HepG2 (cell line): ENCODE measurements around the gene RABEP2. TPM values are rescaled to one million over a fixed set of nuclear protein-coding genes. Genes with fewer than 3 reads are reported as not detected.
A peak's percentile ranks its signal among the peaks of the same experiment; 100 is the strongest.

Source experiments
- DMAP1 ChIP-seq: IDR thresholded peaks from 2 replicates; pipeline ENCODE4 v1.6.1; 2016
- HES4 ChIP-seq: sonication (generic); formaldehyde crosslinking; IDR thresholded peaks from 2 replicates; pipeline ENCODE4 v1.9.0; 2021; ENCODE audit warnings: mild to moderate bottlenecking, missing genetic modification reagents, borderline replicate concordance
- ISX ChIP-seq: sonication (generic); formaldehyde crosslinking; conservative IDR thresholded peaks from 2 replicates; pipeline ENCODE4 v1.5.0; 2020; ENCODE audit warnings: missing genetic modification reagents
- MED8 ChIP-seq: sonication (generic); formaldehyde crosslinking; IDR thresholded peaks from 2 replicates; pipeline ENCODE4 v1.8.1; 2023; ENCODE audit warnings: mild to moderate bottlenecking, missing genetic modification reagents; ENCODE audit not compliant: insufficient replicate concordance
- NR1H2 ChIP-seq: sonication (generic); formaldehyde crosslinking; IDR thresholded peaks from 2 replicates; pipeline ENCODE4 v1.8.1; 2022; ENCODE audit warnings: low read depth, missing genetic modification reagents, borderline replicate concordance
- PAWR ChIP-seq: sonication (generic); formaldehyde crosslinking; IDR thresholded peaks from 2 replicates; pipeline ENCODE4 v1.4.0; 2020; ENCODE audit warnings: missing genetic modification reagents, mild to moderate bottlenecking, borderline replicate concordance
- RBAK ChIP-seq: sonication (generic); formaldehyde crosslinking; IDR thresholded peaks from 2 replicates; pipeline ENCODE4 v1.5.1; 2020; ENCODE audit warnings: mild to moderate bottlenecking, missing genetic modification reagents
- TCF7 ChIP-seq: sonication (generic); IDR thresholded peaks from 2 replicates; pipeline ENCODE4 v1.6.1; 2016; ENCODE audit warnings: antibody characterized with exemption, low read depth
- WIZ ChIP-seq: sonication (generic); formaldehyde crosslinking; IDR thresholded peaks from 2 replicates; pipeline ENCODE4 v1.5.1; 2020; ENCODE audit warnings: mild to moderate bottlenecking, missing genetic modification reagents
- ZNF224 ChIP-seq: sonication (generic); formaldehyde crosslinking; IDR thresholded peaks from 2 replicates; pipeline ENCODE4 v1.5.0; 2020; ENCODE audit warnings: mild to moderate bottlenecking, missing genetic modification reagents
- ZNF337 ChIP-seq: sonication (generic); formaldehyde crosslinking; IDR thresholded peaks from 2 replicates; pipeline ENCODE4 v1.5.1; 2020; ENCODE audit warnings: missing genetic modification reagents, low read depth, mild to moderate bottlenecking, borderline replicate concordance
- ZNF646 ChIP-seq: sonication (generic); formaldehyde crosslinking; IDR thresholded peaks from 2 replicates; pipeline ENCODE4 v1.9.0; 2021; ENCODE audit warnings: mild to moderate bottlenecking, missing genetic modification reagents
- polyA plus RNA-seq, 8 experiments: library from polyadenylated mRNA; depleted of rRNA in 3 of 8; stranded (reverse) in 7 of 8; unstranded in 1 of 8; fragments of >200 nt; fragmentation: Illumina TruSeq in 4 of 8; extraction: Trizol in 4 of 8; gene quantifications; 2 replicates each; pipeline versions ENCODE4 v1.2.1 to v1.2.3, GENCODE V29; 2011 to 2016; ENCODE audit warnings: low read depth in 4 of 8, missing spikeins in 1 of 8, mixed read lengths in 1 of 8; ENCODE audit not compliant: insufficient read depth in 1 of 8
- total RNA-seq, 5 experiments: library from RNA; depleted of rRNA; stranded (reverse); fragments of >200 nt; fragmentation: Illumina TruSeq; extraction: Trizol; gene quantifications; 2 replicates each; pipeline ENCODE4 v1.2.3, GENCODE V29; 2016; ENCODE audit warnings: low read depth in 1 of 5
- TF ChIP-seq, protein P1 (sequence below): sonication (generic); formaldehyde crosslinking; IDR thresholded peaks from 2 replicates; pipeline ENCODE4 v1.9.0; 2021; ENCODE audit warnings: missing genetic modification reagents, borderline replicate concordance
- TF ChIP-seq, protein P2 (sequence below): sonication (generic); formaldehyde crosslinking; IDR thresholded peaks from 2 replicates; pipeline ENCODE4 v1.9.0; 2022; ENCODE audit warnings: missing genetic modification reagents, mild to moderate bottlenecking, borderline replicate concordance
- TF ChIP-seq, protein P3 (sequence below): IDR thresholded peaks from 2 replicates; pipeline ENCODE4 v1.6.1; 2012; ENCODE audit warnings: low read length, improper control_type of control experiment

RABEP2 gene
- total and polyA plus RNA-seq, 2 of the 13 experiments (the other 11 are each of a cell fraction or from before 2014, with no cell fraction given) = 10.8 to 18.4 TPM

DNA sequence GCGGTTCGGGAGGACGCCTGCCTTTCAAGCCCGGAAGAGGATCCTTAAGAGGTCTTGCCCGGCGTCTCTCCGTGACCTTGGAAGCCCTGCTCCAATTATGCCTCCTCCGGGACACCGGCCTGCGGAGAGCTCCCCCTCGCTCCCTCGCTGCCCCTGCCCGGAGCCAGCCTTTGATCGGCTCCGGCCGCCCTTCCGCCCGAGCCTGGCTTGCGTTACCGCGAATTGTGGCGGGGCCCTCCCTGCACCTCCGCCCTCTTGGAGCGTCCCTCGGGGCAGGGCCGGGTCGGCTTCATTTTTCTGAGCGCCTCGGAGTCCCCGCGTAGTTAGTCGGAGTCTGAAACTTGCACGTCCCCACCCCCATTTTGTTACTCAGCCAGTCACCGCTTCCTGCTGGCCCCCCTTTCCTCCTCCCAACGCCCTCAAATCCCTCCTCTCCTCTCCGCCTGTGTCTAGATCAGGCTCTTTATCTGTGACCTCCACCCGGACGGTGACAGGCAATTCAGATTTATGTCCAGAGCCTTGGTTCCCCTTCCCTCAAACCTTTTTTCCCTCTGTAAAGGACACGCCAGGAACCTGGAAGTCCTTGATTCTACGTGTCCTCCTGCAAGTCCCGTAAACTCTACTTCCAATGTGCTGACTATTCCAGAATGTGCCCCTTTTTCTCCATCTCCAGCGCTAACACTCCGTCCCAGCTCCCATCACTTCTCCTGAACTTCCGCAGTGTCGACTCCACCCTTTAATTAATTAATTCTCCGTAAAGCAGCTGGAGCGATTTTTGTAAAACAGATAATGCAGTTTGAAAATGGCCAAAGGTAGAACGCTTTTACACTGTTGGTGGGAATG is 569 bp upstream of the RABEP2 start (continued):
- TF ChIP-seq, protein P1, sequence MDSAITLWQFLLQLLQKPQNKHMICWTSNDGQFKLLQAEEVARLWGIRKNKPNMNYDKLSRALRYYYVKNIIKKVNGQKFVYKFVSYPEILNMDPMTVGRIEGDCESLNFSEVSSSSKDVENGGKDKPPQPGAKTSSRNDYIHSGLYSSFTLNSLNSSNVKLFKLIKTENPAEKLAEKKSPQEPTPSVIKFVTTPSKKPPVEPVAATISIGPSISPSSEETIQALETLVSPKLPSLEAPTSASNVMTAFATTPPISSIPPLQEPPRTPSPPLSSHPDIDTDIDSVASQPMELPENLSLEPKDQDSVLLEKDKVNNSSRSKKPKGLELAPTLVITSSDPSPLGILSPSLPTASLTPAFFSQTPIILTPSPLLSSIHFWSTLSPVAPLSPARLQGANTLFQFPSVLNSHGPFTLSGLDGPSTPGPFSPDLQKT = no peak
- TF ChIP-seq WIZ (CRISPR knock-in tag) (no peak), PAWR (CRISPR knock-in tag) (no peak), ZNF224 (no peak), RBAK (CRISPR knock-in tag) (no peak), ZNF337 (CRISPR knock-in tag) (peak; percentile 29; the same call in 1 of the 2 replicates), HES4 (CRISPR knock-in tag) (no peak), ISX (CRISPR knock-in tag) (no peak), ZNF646 (CRISPR knock-in tag) (no peak), DMAP1 (CRISPR knock-in tag) (peak; percentile 41; the same call in 1 of the 2 replicates), NR1H2 (no peak), MED8 (CRISPR knock-in tag) (no peak), TCF7 (peak; percentile 52; the same call in 1 of the 2 replicates)
- TF ChIP-seq, protein P2, sequence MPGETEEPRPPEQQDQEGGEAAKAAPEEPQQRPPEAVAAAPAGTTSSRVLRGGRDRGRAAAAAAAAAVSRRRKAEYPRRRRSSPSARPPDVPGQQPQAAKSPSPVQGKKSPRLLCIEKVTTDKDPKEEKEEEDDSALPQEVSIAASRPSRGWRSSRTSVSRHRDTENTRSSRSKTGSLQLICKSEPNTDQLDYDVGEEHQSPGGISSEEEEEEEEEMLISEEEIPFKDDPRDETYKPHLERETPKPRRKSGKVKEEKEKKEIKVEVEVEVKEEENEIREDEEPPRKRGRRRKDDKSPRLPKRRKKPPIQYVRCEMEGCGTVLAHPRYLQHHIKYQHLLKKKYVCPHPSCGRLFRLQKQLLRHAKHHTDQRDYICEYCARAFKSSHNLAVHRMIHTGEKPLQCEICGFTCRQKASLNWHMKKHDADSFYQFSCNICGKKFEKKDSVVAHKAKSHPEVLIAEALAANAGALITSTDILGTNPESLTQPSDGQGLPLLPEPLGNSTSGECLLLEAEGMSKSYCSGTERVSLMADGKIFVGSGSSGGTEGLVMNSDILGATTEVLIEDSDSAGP (CRISPR knock-in tag) = peak; percentile 81; the same call in 1 of the 2 replicates
- TF ChIP-seq, protein P3, sequence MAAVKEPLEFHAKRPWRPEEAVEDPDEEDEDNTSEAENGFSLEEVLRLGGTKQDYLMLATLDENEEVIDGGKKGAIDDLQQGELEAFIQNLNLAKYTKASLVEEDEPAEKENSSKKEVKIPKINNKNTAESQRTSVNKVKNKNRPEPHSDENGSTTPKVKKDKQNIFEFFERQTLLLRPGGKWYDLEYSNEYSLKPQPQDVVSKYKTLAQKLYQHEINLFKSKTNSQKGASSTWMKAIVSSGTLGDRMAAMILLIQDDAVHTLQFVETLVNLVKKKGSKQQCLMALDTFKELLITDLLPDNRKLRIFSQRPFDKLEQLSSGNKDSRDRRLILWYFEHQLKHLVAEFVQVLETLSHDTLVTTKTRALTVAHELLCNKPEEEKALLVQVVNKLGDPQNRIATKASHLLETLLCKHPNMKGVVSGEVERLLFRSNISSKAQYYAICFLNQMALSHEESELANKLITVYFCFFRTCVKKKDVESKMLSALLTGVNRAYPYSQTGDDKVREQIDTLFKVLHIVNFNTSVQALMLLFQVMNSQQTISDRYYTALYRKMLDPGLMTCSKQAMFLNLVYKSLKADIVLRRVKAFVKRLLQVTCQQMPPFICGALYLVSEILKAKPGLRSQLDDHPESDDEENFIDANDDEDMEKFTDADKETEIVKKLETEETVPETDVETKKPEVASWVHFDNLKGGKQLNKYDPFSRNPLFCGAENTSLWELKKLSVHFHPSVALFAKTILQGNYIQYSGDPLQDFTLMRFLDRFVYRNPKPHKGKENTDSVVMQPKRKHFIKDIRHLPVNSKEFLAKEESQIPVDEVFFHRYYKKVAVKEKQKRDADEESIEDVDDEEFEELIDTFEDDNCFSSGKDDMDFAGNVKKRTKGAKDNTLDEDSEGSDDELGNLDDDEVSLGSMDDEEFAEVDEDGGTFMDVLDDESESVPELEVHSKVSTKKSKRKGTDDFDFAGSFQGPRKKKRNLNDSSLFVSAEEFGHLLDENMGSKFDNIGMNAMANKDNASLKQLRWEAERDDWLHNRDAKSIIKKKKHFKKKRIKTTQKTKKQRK = no peak
